Measurements from ENCODE around the gene SMTN. TPM values are rescaled to one million over a fixed set of nuclear protein-coding genes. Genes with fewer than 3 reads are reported as not detected.

Gene SMTN
- total and polyA plus RNA-seq, 9 of the 15 experiments (the other 6 are each of a cell fraction or from before 2014, with no cell fraction given) = 2.5 to 41.1 (median 16.1) TPM

DNA sequence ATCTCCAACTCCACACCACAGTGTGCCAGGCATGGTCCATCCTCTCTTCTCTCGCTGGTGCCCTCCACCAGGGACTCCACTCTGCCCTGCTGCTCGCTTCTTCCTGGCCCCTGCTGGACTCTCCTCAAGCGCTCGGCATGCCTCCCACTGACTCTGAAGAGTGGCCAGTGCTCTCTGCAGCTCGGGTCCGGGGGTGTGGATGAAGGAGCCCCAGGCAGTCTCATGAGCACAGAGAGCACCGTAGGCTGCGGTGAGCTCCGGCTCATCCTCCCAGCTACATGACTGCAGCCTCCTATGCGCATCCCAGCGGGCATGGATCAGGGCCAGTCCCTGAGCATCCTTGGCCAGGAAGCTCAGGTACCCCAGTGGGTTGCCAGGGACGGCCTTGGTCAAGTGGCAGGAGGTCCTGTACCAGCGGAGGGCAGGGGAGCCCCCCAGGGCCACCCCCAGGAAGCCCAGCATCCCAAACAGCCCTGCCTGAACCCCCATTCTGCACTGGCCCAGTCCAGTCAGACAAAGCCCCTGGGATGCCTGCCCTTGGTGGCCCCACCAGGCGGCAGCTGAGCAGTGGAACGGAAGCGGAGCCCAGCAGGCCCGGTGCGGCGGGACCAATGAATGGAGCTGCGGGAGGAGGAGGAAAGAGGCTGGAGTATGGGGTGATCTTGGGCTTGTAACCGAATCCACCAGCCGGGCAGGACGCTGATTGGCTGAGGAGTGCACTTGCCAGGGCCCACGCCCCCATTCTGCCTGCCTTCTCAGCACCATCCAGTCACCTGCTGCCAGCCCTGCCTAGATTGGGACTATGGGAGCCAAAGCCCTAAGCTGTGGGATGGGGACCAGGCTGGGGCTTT lies 59.0 kb downstream of the SMTN start, which contains the start of gene PLA2G3:
PLA2G3 (minus strand) TSS at position 643 of the 851 bp plus-strand sequence; CDS start at position 489, 154 bp downstream.
- ChIA-PET CTCF (ENCODE audit: low intra/inter-chr PET ratio) (no interaction called here), POLR2A (interaction anchor here (0.9 kb wide), 1 partner anchor 20 kb away, joined by 4 read pairs; no protein-coding TSS in a partner anchor)
- no peak for TF ChIP-seq ZNF707 (CRISPR knock-in tag; conservative IDR thresholded peaks at IDR 0.05)
- no peak for TF ChIP-seq SAFB (IDR thresholded peaks at IDR 0.05; ENCODE audit: borderline replicate concordance, low read depth, low read length)
- TF ChIP-seq FOXK2 (conservative IDR thresholded peaks at IDR 0.05 in 1 of 2, IDR thresholded peaks at IDR 0.05 in 1 of 2; ENCODE audit: low read depth in 2 of 2) = no peak
- TF ChIP-seq ZNF584 (CRISPR knock-in tag; IDR thresholded peaks at IDR 0.05; ENCODE audit: low read depth) = no peak
- no peak for TF ChIP-seq THRAP3 (IDR thresholded peaks at IDR 0.05; ENCODE audit: borderline replicate concordance)
- TF ChIP-seq NFYB (IDR thresholded peaks at IDR 0.05; ENCODE audit: extremely low read depth, insufficient read length) = peak; percentile 53
- no peak for TF ChIP-seq ZFP30 (CRISPR knock-in tag; IDR thresholded peaks at IDR 0.05; ENCODE audit: borderline replicate concordance)
- TF ChIP-seq NR1H2 (CRISPR knock-in tag; IDR thresholded peaks at IDR 0.05) = no peak
- 0 out of 2 replicates have a peak, but pooled peaks have one; percentile 51 for TF ChIP-seq SREBF1 (IDR thresholded peaks at IDR 0.05; ENCODE audit: borderline replicate concordance, low read depth, low read length)
- TF ChIP-seq, protein P1, sequence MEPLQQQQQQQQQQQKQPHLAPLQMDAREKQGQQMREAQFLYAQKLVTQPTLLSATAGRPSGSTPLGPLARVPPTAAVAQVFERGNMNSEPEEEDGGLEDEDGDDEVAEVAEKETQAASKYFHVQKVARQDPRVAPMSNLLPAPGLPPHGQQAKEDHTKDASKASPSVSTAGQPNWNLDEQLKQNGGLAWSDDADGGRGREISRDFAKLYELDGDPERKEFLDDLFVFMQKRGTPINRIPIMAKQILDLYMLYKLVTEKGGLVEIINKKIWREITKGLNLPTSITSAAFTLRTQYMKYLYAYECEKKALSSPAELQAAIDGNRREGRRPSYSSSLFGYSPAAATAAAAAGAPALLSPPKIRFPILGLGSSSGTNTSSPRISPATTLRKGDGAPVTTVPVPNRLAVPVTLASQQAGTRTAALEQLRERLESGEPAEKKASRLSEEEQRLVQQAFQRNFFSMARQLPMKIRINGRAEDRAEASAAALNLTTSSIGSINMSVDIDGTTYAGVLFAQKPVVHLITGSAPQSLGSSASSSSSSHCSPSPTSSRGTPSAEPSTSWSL (CRISPR knock-in tag; IDR thresholded peaks at IDR 0.05; ENCODE audit: borderline replicate concordance) = no peak
- TF ChIP-seq HNRNPUL1 (IDR thresholded peaks at IDR 0.05; ENCODE audit: low read length) = no peak
- peak; percentile 30; the same call in 1 of the 2 replicates for TF ChIP-seq PHF8 (IDR thresholded peaks at IDR 0.05; ENCODE audit: borderline replicate concordance, low read length)
- no peak for TF ChIP-seq TAL1 (IDR thresholded peaks at IDR 0.05)
- TF ChIP-seq, protein P2, sequence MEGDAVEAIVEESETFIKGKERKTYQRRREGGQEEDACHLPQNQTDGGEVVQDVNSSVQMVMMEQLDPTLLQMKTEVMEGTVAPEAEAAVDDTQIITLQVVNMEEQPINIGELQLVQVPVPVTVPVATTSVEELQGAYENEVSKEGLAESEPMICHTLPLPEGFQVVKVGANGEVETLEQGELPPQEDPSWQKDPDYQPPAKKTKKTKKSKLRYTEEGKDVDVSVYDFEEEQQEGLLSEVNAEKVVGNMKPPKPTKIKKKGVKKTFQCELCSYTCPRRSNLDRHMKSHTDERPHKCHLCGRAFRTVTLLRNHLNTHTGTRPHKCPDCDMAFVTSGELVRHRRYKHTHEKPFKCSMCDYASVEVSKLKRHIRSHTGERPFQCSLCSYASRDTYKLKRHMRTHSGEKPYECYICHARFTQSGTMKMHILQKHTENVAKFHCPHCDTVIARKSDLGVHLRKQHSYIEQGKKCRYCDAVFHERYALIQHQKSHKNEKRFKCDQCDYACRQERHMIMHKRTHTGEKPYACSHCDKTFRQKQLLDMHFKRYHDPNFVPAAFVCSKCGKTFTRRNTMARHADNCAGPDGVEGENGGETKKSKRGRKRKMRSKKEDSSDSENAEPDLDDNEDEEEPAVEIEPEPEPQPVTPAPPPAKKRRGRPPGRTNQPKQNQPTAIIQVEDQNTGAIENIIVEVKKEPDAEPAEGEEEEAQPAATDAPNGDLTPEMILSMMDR (IDR thresholded peaks at IDR 0.05 in 2 of 3, conservative IDR thresholded peaks at IDR 0.05 in 1 of 3; ENCODE audit: insufficient read depth in 2 of 3, low read depth in 1 of 3, low read length in 3 of 3) = 0 out of 6 replicates have a peak, but pooled peaks of 1 of the 3 experiments have one; percentile 16
- no peak for TF ChIP-seq ZSCAN32 (CRISPR knock-in tag; IDR thresholded peaks at IDR 0.05)
- H3K4me3 ChIP-seq = no peak within 1 kb of the TSS; the same call in 1 of the 2 replicates
- no TSS peak for BruUV-seq (replicated peaks)
- H3K9me3 ChIP-seq (replicated peaks; ENCODE audit: control insufficient read depth, insufficient read depth, low read depth, low read length) = no peaks in the 10 kb centered on the region
- H3K79me2 ChIP-seq (ENCODE audit: control insufficient read depth, insufficient read depth, low read length) = no peaks in the 10 kb centered on the region
- H3K27me3 ChIP-seq (ENCODE audit: control insufficient read depth in 2 of 2, insufficient read depth in 2 of 2, low read length in 2 of 2) = no peaks in the 10 kb centered on the region; a peak in 1 of 5 replicates
- FAIRE-seq (no peak), ATAC-seq (peak; percentile 82), DNase-seq (ENCODE audit: extremely low read depth in 1 of 4, low spot score in 3 of 4) (peak; percentile 41 to 71 (median 68))
- peak within 1 kb of the TSS; percentile 32; the same call in 1 of the 2 replicates for H3K4me2 ChIP-seq (ENCODE audit: insufficient read depth, low read length)
- H3K4me1 ChIP-seq (replicated peaks in 1 of 2; ENCODE audit: control insufficient read depth in 2 of 2, insufficient read depth in 2 of 2, low read length in 2 of 2) = peaks cover 0 to 13% of the 10 kb centered on the region in 2 experiments; a peak in 3 of 5 replicates
- no peaks in the 10 kb centered on the region for H3K36me3 ChIP-seq (ENCODE audit: control insufficient read depth, insufficient read depth, low read length)
- H4K20me1 ChIP-seq (replicated peaks; ENCODE audit: control insufficient read depth, insufficient read depth, low read length) = no peaks in the 10 kb centered on the region
- H2AFZ ChIP-seq (ENCODE audit: low read depth, low read length) = no peak within 1 kb of the TSS
- 4% methylated on average over 20 of the region's 24 CpGs for WGBS (ENCODE audit: insufficient coverage, low coverage, missing lambda C conversion rate)
- H3K9me1 ChIP-seq (ENCODE audit: control insufficient read depth, insufficient read depth, low read length) = no peaks in the 10 kb centered on the region
- H3K27ac ChIP-seq (ENCODE audit: extremely low read depth, low read depth, low read length) = no peak within 1 kb of the TSS
- intact Hi-C loops (cut with micrococcal nuclease) = no loop called here
- peak within 1 kb of the TSS in 1 of 2 experiments; percentile 45; a peak in 1 of 4 replicates for H3K9ac ChIP-seq (ENCODE audit: insufficient read depth in 1 of 2, low read depth in 2 of 2, low read length in 2 of 2)
- in situ Hi-C loops (cut with MboI) = loop anchor here (5.0 kb wide), 1 partner anchor 38 kb away; no protein-coding TSS in a partner anchor

Measured in K562 (cell line).